ENCODE data around the gene PSEN1.

DNA sequence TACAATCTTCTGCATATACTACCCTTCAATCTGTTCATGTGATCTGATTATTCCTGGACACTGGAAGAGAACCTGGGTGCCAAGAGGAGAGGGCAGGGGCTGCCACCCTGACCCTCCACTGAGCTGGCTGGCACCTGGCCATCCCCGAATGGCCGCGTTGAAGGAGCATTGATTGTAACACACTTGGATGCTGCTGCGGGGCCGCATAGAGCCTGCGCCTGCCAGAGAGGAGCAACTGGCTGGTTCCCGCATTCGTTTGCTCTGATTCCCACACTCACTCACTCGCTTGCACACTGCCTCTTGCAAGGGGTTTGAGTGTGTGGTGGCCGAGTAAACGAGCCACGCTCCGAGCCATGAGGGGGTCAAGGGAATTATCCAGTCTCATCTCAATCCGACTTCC lies 32.4 kb downstream of the PSEN1 start:
- TF ChIP-seq, protein P1, sequence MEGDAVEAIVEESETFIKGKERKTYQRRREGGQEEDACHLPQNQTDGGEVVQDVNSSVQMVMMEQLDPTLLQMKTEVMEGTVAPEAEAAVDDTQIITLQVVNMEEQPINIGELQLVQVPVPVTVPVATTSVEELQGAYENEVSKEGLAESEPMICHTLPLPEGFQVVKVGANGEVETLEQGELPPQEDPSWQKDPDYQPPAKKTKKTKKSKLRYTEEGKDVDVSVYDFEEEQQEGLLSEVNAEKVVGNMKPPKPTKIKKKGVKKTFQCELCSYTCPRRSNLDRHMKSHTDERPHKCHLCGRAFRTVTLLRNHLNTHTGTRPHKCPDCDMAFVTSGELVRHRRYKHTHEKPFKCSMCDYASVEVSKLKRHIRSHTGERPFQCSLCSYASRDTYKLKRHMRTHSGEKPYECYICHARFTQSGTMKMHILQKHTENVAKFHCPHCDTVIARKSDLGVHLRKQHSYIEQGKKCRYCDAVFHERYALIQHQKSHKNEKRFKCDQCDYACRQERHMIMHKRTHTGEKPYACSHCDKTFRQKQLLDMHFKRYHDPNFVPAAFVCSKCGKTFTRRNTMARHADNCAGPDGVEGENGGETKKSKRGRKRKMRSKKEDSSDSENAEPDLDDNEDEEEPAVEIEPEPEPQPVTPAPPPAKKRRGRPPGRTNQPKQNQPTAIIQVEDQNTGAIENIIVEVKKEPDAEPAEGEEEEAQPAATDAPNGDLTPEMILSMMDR (IDR thresholded peaks at IDR 0.05 in 4 of 5, conservative IDR thresholded peaks at IDR 0.05 in 1 of 5): no peak
- TF ChIP-seq POLR2A (IDR thresholded peaks at IDR 0.05): no peak
